ENCODE results near the gene KCNQ1OT1. TPM values are rescaled to one million over a fixed set of nuclear protein-coding genes. Genes with fewer than 3 reads are reported as not detected.

The KCNQ1OT1 gene
- total RNA-seq, 3 donors from 2014 or later = 0.18 to 0.20 (median 0.19) TPM

- DNase-seq (no peak), ATAC-seq (no peak)
- no peak overlapping the region for H3K4me3 Mint-ChIP-seq
- no peaks in the 10 kb centered on the region for H3K27me3 Mint-ChIP-seq (ENCODE audit: low read depth)
- H3K4me1 Mint-ChIP-seq (ENCODE audit: low read depth) = no peaks in the 10 kb centered on the region
- no peaks in the 10 kb centered on the region for H3K9me3 Mint-ChIP-seq
- no peaks in the 10 kb centered on the region for H3K36me3 Mint-ChIP-seq (ENCODE audit: insufficient read depth)
Measured at GRCh38 chr11:2561696-2562581, 137.9 kb downstream of the KCNQ1OT1 start.

GRCh38 chr11:2559527-2560311 lies 140.1 kb downstream of the KCNQ1OT1 start:
- Mint-ChIP-seq H3K27me3 (ENCODE audit: low read depth) (no peaks in the 10 kb centered on the region), H3K4me1 (ENCODE audit: low read depth) (no peaks in the 10 kb centered on the region), H3K9me3 (no peaks in the 10 kb centered on the region), H3K4me3 (no peak overlapping the region), H3K36me3 (ENCODE audit: insufficient read depth) (no peaks in the 10 kb centered on the region)
- no peak for DNase-seq
- ATAC-seq = no peak

- ATAC-seq (no peak), DNase-seq (no peak)
- no peaks in the 10 kb centered on the region for H3K9me3 Mint-ChIP-seq
- H3K4me1 Mint-ChIP-seq (ENCODE audit: low read depth) = no peaks in the 10 kb centered on the region
- H3K27me3 Mint-ChIP-seq (ENCODE audit: low read depth) = no peaks in the 10 kb centered on the region
- H3K36me3 Mint-ChIP-seq (ENCODE audit: insufficient read depth) = no peaks in the 10 kb centered on the region
- no peak overlapping the region for H3K4me3 Mint-ChIP-seq
Measured at GRCh38 chr11:2558861-2559526, 140.8 kb downstream of the KCNQ1OT1 start.

- H3K9me3 Mint-ChIP-seq = no peaks in the 10 kb centered on the region
- H3K4me3 Mint-ChIP-seq = no peak overlapping the region
- H3K36me3 Mint-ChIP-seq (ENCODE audit: insufficient read depth) = no peaks in the 10 kb centered on the region
- DNase-seq = no peak
- ATAC-seq = no peak
- H3K4me1 Mint-ChIP-seq (ENCODE audit: low read depth) = no peaks in the 10 kb centered on the region
- H3K27me3 Mint-ChIP-seq (ENCODE audit: low read depth) = no peaks in the 10 kb centered on the region
Measured at GRCh38 chr11:2558397-2558796, 141.4 kb downstream of the KCNQ1OT1 start.

Other genes starting within 250 kb of the KCNQ1OT1 start
- 1 to 10 TPM in 1 of 3 donors, under 1 TPM in 2; 0.71 to 1.0 (median 0.76) TPM for gene CDKN1C, start 185.8 kb upstream of the KCNQ1OT1 start, total RNA-seq
- gene PHLDA2, start 229.4 kb upstream of the KCNQ1OT1 start, total RNA-seq = 10 to 100 TPM in 1 of 3 donors, 1 to 10 TPM in 2; 6.9 to 11.0 (median 8.6) TPM